Stomach smooth muscle (tissue), 2 donors: ENCODE results near the gene SMAD3.
A peak's percentile ranks its signal among the peaks of the same experiment; 100 is the strongest.
"Not testable (repeated sequence)": the region's sequence is repeated elsewhere in the genome, so short reads cannot be mapped to it uniquely, and the experiment has no call there.

ENCODE experiments used
- H3K27ac ChIP-seq: one replicate; pipeline ENCODE4 v1.7.0; 2013; ENCODE audit warnings: mild to moderate bottlenecking, low read length, inconsistent platforms
- H3K27me3 ChIP-seq, 2 donors: one replicate each; pipeline ENCODE4 v1.7.0; 2013; ENCODE audit warnings: low read length in 2 of 2; ENCODE audit not compliant: insufficient read depth in 2 of 2, control insufficient read depth in 1 of 2
- H3K36me3 ChIP-seq, 2 donors: one replicate each; pipeline ENCODE4 v1.7.0; 2013; ENCODE audit warnings: low read length in 2 of 2; ENCODE audit not compliant: control insufficient read depth in 2 of 2, insufficient read depth in 2 of 2
- H3K4me1 ChIP-seq: one replicate; pipeline ENCODE4 v1.7.0; 2013; ENCODE audit warnings: low read length; ENCODE audit not compliant: control insufficient read depth, insufficient read depth
- H3K4me3 ChIP-seq, 2 donors: one replicate each; pipeline ENCODE4 v1.7.0; 2013; ENCODE audit warnings: low read length in 2 of 2
- H3K9ac ChIP-seq, 2 donors: one replicate each; pipeline ENCODE4 v1.7.0; 2013; ENCODE audit warnings: low read length in 2 of 2, mild to moderate bottlenecking in 1 of 2
- H3K9me3 ChIP-seq, 2 donors: one replicate each; pipeline ENCODE4 v1.7.0; 2013; ENCODE audit warnings: low read length in 2 of 2; ENCODE audit not compliant: control insufficient read depth in 2 of 2
- donor health status: healthy.
- donor health status: Pancreatic carcinoma.

The SMAD3 gene

DNA sequence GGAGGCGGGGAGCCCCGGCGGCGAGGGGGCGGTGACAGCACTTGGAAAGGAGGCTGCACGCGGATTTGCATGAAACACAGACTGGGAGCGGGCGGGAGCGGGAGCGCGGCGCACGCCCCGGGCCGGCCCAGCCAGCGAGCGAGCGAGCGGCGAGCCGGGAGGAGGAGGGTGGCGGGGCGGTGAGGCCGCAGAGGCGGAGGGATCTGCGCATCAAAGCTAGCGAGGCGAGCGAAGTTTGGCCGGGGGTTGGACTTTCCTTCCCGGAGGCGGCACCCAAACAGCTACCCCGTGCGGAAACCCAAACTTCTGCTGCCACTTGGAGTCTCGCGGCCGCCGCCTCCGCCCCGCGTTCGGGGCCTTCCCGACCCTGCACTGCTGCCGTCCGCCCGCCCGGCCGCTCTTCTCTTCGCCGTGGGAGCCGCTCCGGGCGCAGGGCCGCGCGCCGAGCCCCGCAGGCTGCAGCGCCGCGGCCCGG lies at the start of gene SMAD3:
SMAD3 (plus strand) TSS at position 72 of the 475 bp plus-strand sequence. CDS start 553 bp downstream, outside the sequence.
- H3K9ac ChIP-seq = peak within 1 kb of the TSS; percentile 80 to 95
- H3K4me3 ChIP-seq = peak within 1 kb of the TSS; percentile 89 to 94
- H3K27me3 ChIP-seq = no peaks in the 10 kb centered on the region
- H3K4me1 ChIP-seq = peaks cover 29% of the 10 kb centered on the region
- H3K27ac ChIP-seq = peak within 1 kb of the TSS; percentile 73
- no peaks in the 10 kb centered on the region for H3K36me3 ChIP-seq
- H3K9me3 ChIP-seq = no peaks in the 10 kb centered on the region

GRCh38 chr15:67017311-67017710 lies 48.1 kb upstream of the SMAD3 start:
- H3K27ac ChIP-seq = no peak overlapping the region
- no peak overlapping the region for H3K4me3 ChIP-seq
- H3K9ac ChIP-seq = no peak overlapping the region
- H3K4me1 ChIP-seq = peaks cover 2% of the 10 kb centered on the region
- H3K9me3 ChIP-seq = no peaks in the 10 kb centered on the region
- H3K27me3 ChIP-seq = no peaks in the 10 kb centered on the region
- H3K36me3 ChIP-seq = no peaks in the 10 kb centered on the region

- Histone ChIP-seq H3K4me1 (peaks cover 2% of the 10 kb centered on the region), H3K9ac (no peak overlapping the region), H3K27ac (no peak overlapping the region), H3K27me3 (no peaks in the 10 kb centered on the region), H3K4me3 (no peak overlapping the region), H3K9me3 (no peaks in the 10 kb centered on the region), H3K36me3 (no peaks in the 10 kb centered on the region)
Observed at GRCh38 chr15:67018026-67018425, 47.4 kb upstream of the SMAD3 start.

DNA sequence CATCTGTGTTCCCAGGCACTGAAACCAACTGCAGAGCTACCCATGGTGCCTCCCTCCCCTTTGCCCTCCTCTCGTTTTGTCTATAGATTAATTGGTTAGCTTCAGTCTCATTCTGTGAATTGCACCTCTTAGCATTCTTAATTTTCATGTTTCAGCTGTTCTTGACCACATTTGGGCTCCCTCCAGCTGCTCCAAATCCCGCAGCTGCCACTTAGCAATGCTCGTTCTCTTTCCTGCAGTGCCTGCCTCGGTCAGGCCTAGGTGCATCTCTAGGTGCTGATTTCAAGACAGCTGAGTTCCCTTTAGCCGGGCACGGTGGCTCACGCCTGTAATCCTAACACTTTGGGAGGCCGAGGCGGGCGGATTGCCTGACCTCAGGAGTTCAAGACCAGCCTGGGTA lies 47.0 kb upstream of the SMAD3 start:
- Histone ChIP-seq H3K4me1 (peaks cover under 1% of the 10 kb centered on the region), H3K9me3 (no peaks in the 10 kb centered on the region), H3K27me3 (no peaks in the 10 kb centered on the region), H3K4me3 (no peak overlapping the region), H3K36me3 (no peaks in the 10 kb centered on the region), H3K27ac (no peak overlapping the region), H3K9ac (no peak overlapping the region)

DNA sequence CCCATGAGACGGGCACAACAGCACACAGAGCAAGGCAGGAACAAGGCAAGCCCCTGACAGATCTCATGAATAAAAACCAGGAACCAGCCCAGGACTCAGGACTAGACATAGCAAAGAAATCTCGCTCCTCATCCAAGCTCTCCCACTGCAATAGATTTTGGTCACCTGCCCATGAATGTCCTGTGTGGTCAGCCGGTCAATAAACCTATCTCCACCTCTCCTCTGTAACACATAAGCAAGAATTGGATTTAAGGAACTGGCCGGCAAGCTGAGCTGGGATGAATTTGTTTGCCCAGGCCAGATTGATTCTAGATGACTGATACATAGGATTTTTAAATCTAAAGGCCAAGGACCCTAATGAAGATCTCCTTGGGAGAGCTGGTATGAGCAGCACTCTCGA lies 46.3 kb upstream of the SMAD3 start:
- Histone ChIP-seq H3K27me3 (no peaks in the 10 kb centered on the region), H3K36me3 (no peaks in the 10 kb centered on the region), H3K9me3 (no peaks in the 10 kb centered on the region), H3K27ac (no peak overlapping the region), H3K4me1 (peaks cover 6% of the 10 kb centered on the region), H3K9ac (no peak overlapping the region), H3K4me3 (no peak overlapping the region)

- Histone ChIP-seq H3K27ac (no peak overlapping the region), H3K27me3 (no peaks in the 10 kb centered on the region), H3K36me3 (no peaks in the 10 kb centered on the region), H3K4me3 (no peak overlapping the region), H3K4me1 (peaks cover 15% of the 10 kb centered on the region), H3K9ac (no peak overlapping the region), H3K9me3 (no peaks in the 10 kb centered on the region)
Observed at GRCh38 chr15:67019884-67020520, 45.4 kb upstream of the SMAD3 start.

DNA sequence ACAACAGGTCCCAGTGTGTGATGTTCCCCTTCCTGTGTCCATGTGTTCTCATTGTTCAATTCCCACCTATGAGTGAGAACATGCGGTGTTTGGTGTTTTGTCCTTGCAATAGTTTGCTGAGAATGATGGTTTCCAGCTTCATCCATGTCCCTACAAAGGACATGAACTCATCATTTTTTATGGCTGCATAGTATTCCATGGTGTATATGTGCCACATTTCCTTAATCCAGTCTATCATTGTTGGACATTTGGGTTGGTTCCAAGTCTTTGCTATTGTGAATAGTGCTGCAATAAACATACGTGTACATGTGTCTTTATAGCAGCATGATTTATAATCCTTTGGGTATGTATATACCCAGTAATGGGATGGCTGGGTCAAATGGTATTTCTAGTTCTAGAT lies 44.7 kb upstream of the SMAD3 start:
- H3K36me3 ChIP-seq, H3K4me3 ChIP-seq, H3K9me3 ChIP-seq, H3K27me3 ChIP-seq, H3K27ac ChIP-seq, H3K9ac ChIP-seq: not testable (repeated sequence)
- peaks cover 22% of the 10 kb centered on the region for H3K4me1 ChIP-seq

GRCh38 chr15:67021455-67021854 lies 43.9 kb upstream of the SMAD3 start:
- Histone ChIP-seq H3K27me3 (no peaks in the 10 kb centered on the region), H3K27ac (no peak overlapping the region), H3K9ac (no peak overlapping the region), H3K4me3 (no peak overlapping the region), H3K4me1 (peaks cover 29% of the 10 kb centered on the region), H3K9me3 (no peaks in the 10 kb centered on the region), H3K36me3 (no peaks in the 10 kb centered on the region)

DNA sequence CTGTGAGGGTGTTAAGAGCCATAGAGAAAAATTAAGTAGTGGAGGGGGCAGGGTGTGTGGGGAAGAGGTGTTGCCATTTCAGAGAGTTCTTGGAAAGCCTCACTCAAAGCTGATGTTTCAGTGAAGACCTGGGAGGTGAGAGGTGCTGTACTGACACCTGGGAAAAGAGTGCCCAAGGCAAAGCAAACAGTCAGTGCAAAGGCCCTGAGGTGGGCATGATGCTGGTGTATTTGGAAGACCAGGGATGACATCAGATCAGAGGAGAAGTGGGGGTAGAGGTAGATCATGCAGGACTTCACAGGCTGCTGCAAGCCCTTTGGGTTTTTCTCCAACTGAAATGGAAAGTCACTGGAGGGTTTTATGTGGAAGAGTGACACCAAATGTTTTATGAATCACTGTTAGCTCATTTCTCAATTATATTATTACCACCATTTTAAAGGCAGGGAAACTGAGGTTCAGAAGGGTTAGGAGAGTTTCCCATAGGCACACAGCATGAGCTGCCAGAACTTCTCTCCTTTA lies 42.8 kb upstream of the SMAD3 start:
- Histone ChIP-seq H3K4me3 (no peak overlapping the region), H3K36me3 (no peaks in the 10 kb centered on the region), H3K27me3 (no peaks in the 10 kb centered on the region), H3K9me3 (no peaks in the 10 kb centered on the region), H3K9ac (no peak overlapping the region), H3K27ac (no peak overlapping the region), H3K4me1 (peaks cover 32% of the 10 kb centered on the region)

DNA sequence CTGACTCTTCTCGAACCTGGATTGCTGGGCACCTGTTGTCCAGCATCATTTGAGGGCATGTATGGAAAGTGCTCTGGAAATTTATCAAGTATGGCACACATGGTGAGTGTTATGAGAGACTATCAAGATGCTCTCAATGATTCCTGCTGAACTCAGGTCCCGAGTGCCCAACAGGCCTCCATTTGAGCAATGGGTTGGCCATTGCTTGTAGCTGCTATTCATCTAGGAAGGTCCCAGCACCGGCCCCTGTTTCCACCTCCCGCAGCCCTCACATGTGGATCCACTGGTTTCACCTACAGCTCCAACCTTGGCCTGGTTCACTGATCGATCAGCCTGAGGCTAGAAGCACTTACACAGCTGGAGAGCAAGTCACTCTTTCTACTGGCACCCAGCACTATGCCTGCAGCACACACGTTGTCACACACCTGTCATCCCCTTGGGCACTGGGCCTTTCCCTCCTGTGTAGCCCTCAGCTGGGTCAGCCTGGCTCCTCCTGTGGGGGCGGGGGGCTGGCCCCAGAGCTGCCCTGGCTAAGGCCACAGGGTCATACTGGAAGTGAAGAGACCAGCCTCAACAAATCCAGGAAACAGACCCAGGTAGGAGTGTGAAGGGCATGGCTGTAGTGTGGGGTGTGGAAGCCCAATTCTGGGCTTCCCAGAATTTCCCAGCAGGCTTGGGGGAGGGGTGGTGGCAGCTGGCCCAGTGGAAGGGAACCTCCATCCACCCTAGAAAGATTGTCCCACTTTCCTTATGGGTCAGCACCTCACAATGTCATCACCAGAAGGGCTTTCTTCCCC lies 41.7 kb upstream of the SMAD3 start:
- no peaks in the 10 kb centered on the region for H3K36me3 ChIP-seq
- peak overlapping the region; percentile 76 for H3K27ac ChIP-seq
- H3K9ac ChIP-seq = no peak overlapping the region
- no peaks in the 10 kb centered on the region for H3K27me3 ChIP-seq
- peaks cover 32% of the 10 kb centered on the region for H3K4me1 ChIP-seq
- no peaks in the 10 kb centered on the region for H3K9me3 ChIP-seq
- no peak overlapping the region for H3K4me3 ChIP-seq
